GM20000 (cell line): ENCODE data around the gene CRLF1.

ENCODE experiments used
- DNase-seq: peaks from one replicate; pipeline ENCODE4 v3.0.0; 2012; ENCODE audit warnings: low spot score
- CTCF ChIP-seq: IDR thresholded peaks from 2 replicates; pipeline ENCODE4 v1.5.1; 2012; ENCODE audit warnings: mild to moderate bottlenecking, control low read depth; ENCODE audit errors: extremely low read depth, missing control alignments

Gene CRLF1

GRCh38 chr19:18606281-18607225 is at the start of gene CRLF1:
Gene CRLF1 (minus strand): TSS chr19:18606799. CDS start chr19:18606656, 143 bp downstream.
- no peak for DNase-seq
- no peak for TF ChIP-seq CTCF

- DNase-seq: no peak
- TF ChIP-seq CTCF: no peak
Observed at GRCh38 chr19:18655173-18655844, 48.7 kb upstream of the CRLF1 start.

- no peak for DNase-seq
- TF ChIP-seq CTCF: no peak
Observed at GRCh38 chr19:18654469-18654868, 47.9 kb upstream of the CRLF1 start.

- no peak for TF ChIP-seq CTCF
- DNase-seq: no peak
Observed at GRCh38 chr19:18653853-18654252, 47.3 kb upstream of the CRLF1 start.

- TF ChIP-seq CTCF: no peak
Observed at GRCh38 chr19:18651733-18652132, 45.1 kb upstream of the CRLF1 start.

GRCh38 chr19:18651300-18651699 is 44.7 kb upstream of the CRLF1 start:
- no peak for DNase-seq
- TF ChIP-seq CTCF: no peak

More at GRCh38 chr19:18651733-18652132, 45.1 kb upstream of the CRLF1 start:
- no peak for DNase-seq

GRCh38 chr19:18650468-18651041 is 44.0 kb upstream of the CRLF1 start:
- DNase-seq: no peak
- no peak for TF ChIP-seq CTCF
